SU-DHL-6 (cell line): Measurements from ENCODE around the gene SNN.

ENCODE experiments used
- H2AFZ ChIP-seq: fragments of 200-600 bp; sonication (generic); 2 replicates; pipeline ENCODE4 v1.6.1; 2014; ENCODE audit warnings: low read depth, mild to moderate bottlenecking, moderate library complexity, mixed read lengths, antibody characterized with exemption, low read length; ENCODE audit not compliant: severe bottlenecking
- H3F3A ChIP-seq: fragments of 200-600 bp; shearing (Covaris generic); 2 replicates; pipeline ENCODE4 v1.6.0; 2016; ENCODE audit warnings: antibody characterized with exemption, mild to moderate bottlenecking; ENCODE audit not compliant: insufficient read depth
- H3K27ac ChIP-seq: fragments of 200-600 bp; sonication (generic); 2 replicates; pipeline ENCODE4 v1.5.1; 2016; ENCODE audit warnings: low read depth, mild to moderate bottlenecking, low read length, moderate library complexity, mixed read lengths
- H3K27me3 ChIP-seq: fragments of 200-600 bp; sonication (generic), shearing (Covaris generic); 2 replicates; pipeline ENCODE4 v1.6.0; 2014; ENCODE audit warnings: mild to moderate bottlenecking, low read length
- H3K36me3 ChIP-seq: fragments of 200-600 bp; sonication (generic); 2 replicates; pipeline ENCODE4 v1.6.1; 2014; ENCODE audit warnings: mild to moderate bottlenecking, low read length, mixed read lengths
- H3K4me2 ChIP-seq: fragments of 300-600, 200-600 bp; shearing (Covaris generic), sonication (generic); 2 replicates; pipeline ENCODE4 v1.6.0; 2014; ENCODE audit warnings: low read length, low read depth, mild to moderate bottlenecking; ENCODE audit not compliant: poor library complexity, severe bottlenecking
- H3K4me3 ChIP-seq: fragments of 200-600 bp; sonication (generic); 2 replicates; pipeline ENCODE4 v1.5.1; 2014; ENCODE audit warnings: antibody characterized with exemption, low read length, mild to moderate bottlenecking, mixed read lengths; ENCODE audit not compliant: insufficient read depth, poor library complexity, severe bottlenecking
- H3K79me2 ChIP-seq: fragments of 200-600 bp; sonication (generic); 2 replicates; pipeline ENCODE4 v1.6.1; 2014; ENCODE audit warnings: mild to moderate bottlenecking, low read length, moderate library complexity; ENCODE audit not compliant: insufficient read depth
- H3K9ac ChIP-seq: fragments of 200-600 bp; sonication (generic); 2 replicates; pipeline ENCODE4 v1.7.0; 2014; ENCODE audit warnings: mild to moderate bottlenecking, low read length
- H3K9me2 ChIP-seq: fragments of 200-600 bp; sonication (generic); replicated peaks from 2 replicates; pipeline ENCODE4 v1.6.1; 2014; ENCODE audit warnings: low read length; ENCODE audit not compliant: insufficient read depth
- H3K9me3 ChIP-seq: fragments of 200-600 bp; sonication (generic); 2 replicates; pipeline ENCODE4 v1.6.1; 2014; ENCODE audit warnings: low read length, mixed read lengths; ENCODE audit not compliant: insufficient read depth
- H4K20me1 ChIP-seq: fragments of 200-600 bp; sonication (generic); 2 replicates; pipeline ENCODE4 v1.6.1; 2014; ENCODE audit warnings: low read depth, mild to moderate bottlenecking, antibody characterized with exemption, low read length, moderate library complexity, mixed read lengths
- CTCF ChIP-seq: fragments of 200-600 bp; sonication (generic); IDR thresholded peaks from one replicate; pipeline ENCODE4 v1.5.1; 2017; ENCODE audit warnings: antibody characterized with exemption, mild to moderate bottlenecking, low read length, moderate library complexity; ENCODE audit not compliant: insufficient read depth, poor library complexity, severe bottlenecking
- EZH2phosphoT487 ChIP-seq: fragments of 200-600 bp; sonication (generic), shearing (Covaris generic); conservative IDR thresholded peaks from 2 replicates; pipeline ENCODE4 v1.6.1; 2018; ENCODE audit warnings: mild to moderate bottlenecking, antibody characterized with exemption, low read length, moderate library complexity, mixed read lengths

The SNN gene

GRCh38 chr16:11667824-11668622 lies at the start of gene SNN:
Gene SNN, plus strand, starts transcription at chr16:11668455. Its CDS starts 7,605 bp downstream, at chr16:11676060.
- H3K27me3 ChIP-seq = no peaks in the 10 kb centered on the region
- peak within 1 kb of the TSS; percentile 60 for H3K4me2 ChIP-seq
- H3K79me2 ChIP-seq = no peaks in the 10 kb centered on the region
- H3K9me2 ChIP-seq = no peaks in the 10 kb centered on the region
- H3F3A ChIP-seq = no peaks in the 10 kb centered on the region
- H3K36me3 ChIP-seq = no peaks in the 10 kb centered on the region
- no peak for TF ChIP-seq EZH2phosphoT487
- no peak for TF ChIP-seq CTCF
- no peaks in the 10 kb centered on the region for H3K9me3 ChIP-seq
- no peak within 1 kb of the TSS for H3K27ac ChIP-seq
- peak within 1 kb of the TSS; percentile 56 for H3K9ac ChIP-seq
- peak within 1 kb of the TSS; percentile 69 for H2AFZ ChIP-seq
- no peaks in the 10 kb centered on the region for H4K20me1 ChIP-seq
- H3K4me3 ChIP-seq = peak within 1 kb of the TSS; percentile 71

- H3K27ac ChIP-seq = peak overlapping the region; percentile 69
- peak overlapping the region; percentile 29 for H3K4me2 ChIP-seq
- TF ChIP-seq EZH2phosphoT487 = no peak
- TF ChIP-seq CTCF = no peak
Measured at GRCh38 chr16:11619327-11619851, 48.9 kb upstream of the SNN start.

GRCh38 chr16:11620243-11621003 lies 47.8 kb upstream of the SNN start:
- no peak for TF ChIP-seq CTCF
- no peak for TF ChIP-seq EZH2phosphoT487
- Histone ChIP-seq H3K4me3 (no peak overlapping the region), H3F3A (0 out of 2 replicates have a peak, but pooled peaks cover 5% of the 10 kb centered on the region), H3K9me3 (no peaks in the 10 kb centered on the region), H3K9ac (no peak overlapping the region), H3K4me2 (no peak overlapping the region), H3K79me2 (no peaks in the 10 kb centered on the region), H3K27me3 (no peaks in the 10 kb centered on the region), H3K36me3 (no peaks in the 10 kb centered on the region), H4K20me1 (no peaks in the 10 kb centered on the region), H3K27ac (peak overlapping the region; percentile 69), H2AFZ (no peak overlapping the region), H3K9me2 (no peaks in the 10 kb centered on the region)

More at GRCh38 chr16:11619327-11619851, 48.9 kb upstream of the SNN start:
- H2AFZ ChIP-seq = no peak overlapping the region
- no peaks in the 10 kb centered on the region for H3K27me3 ChIP-seq
- no peaks in the 10 kb centered on the region for H3K79me2 ChIP-seq
- H3K9me2 ChIP-seq = no peaks in the 10 kb centered on the region
- no peaks in the 10 kb centered on the region for H4K20me1 ChIP-seq
- no peaks in the 10 kb centered on the region for H3K9me3 ChIP-seq
- no peak overlapping the region for H3K4me3 ChIP-seq
- H3K36me3 ChIP-seq = no peaks in the 10 kb centered on the region
- no peak overlapping the region for H3K9ac ChIP-seq
- 0 out of 2 replicates have a peak, but pooled peaks cover 5% of the 10 kb centered on the region for H3F3A ChIP-seq
